HG03139 (cell line): ENCODE data around the gene ALDOA.
"Not testable (repeated sequence)": the region's sequence is repeated elsewhere in the genome, so short reads cannot be mapped to it uniquely, and the experiment has no call there.

Source experiments
- ATAC-seq: cut with Tn5 transposase; IDR thresholded peaks from one replicate; pipeline ENCODE4 v1.9.1; 2021; ENCODE audit not compliant: unreplicated experiment

ALDOA gene

DNA sequence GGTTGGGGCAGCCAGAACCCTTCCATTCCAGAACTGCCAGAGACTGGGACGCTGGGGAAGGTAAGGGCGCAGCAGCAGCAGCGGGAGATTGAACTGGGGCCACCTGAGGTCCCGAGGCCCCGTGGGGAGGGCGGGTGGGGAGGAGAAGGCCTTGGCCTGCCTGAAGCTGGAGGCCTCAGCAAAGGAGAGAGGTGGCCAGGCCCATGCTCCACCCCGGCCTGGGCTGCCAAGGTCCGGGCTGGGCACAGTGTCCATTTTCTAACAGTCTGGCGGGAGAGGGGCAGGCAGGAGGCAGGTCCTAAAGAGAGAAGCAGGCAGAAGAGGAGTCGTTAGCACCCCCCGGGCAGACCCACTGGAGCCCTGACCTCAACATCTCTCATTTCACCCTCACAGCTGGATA, 48.9 kb downstream of the ALDOA start:
- no peak for ATAC-seq

DNA sequence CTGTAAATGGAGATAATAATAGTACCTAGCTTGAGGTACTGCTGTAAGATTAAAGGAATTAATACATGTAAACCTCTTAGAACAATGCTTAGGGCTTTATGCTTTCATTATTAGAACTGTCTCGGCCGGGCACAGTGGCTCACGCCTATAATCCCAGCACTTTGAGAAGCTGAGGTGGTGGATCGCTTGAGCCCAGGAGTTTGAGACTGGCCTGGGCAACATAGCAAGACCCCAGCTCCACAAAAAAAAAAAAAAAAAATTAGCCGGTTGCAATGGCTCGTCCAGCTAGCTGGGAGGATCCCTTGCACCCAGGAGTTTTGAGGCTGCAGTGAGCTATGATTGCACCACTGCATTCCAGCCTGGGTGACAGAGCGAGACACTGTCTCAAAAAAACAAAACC, 49.3 kb downstream of the ALDOA start:
- not testable (repeated sequence) for ATAC-seq

DNA sequence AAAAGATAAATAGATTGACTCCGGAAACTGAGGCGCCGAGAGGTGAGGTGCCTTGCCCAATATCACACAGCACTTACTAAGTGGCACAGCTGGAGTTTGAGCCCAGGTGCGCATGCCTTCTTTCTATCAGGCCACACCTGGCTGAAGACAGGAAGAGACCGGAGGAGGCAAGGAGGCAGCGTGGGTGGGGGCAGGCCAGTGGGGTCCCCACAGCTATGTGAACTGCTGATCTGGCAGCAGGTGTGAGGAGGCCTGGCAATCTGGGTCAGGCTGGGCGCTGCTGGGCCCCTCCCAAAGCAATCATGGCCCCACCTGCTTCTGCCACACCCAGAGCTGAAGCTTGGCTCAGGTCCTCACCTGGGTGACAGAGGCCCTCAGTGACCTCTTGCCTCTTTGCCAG, 49.7 kb downstream of the ALDOA start:
- no peak for ATAC-seq

DNA sequence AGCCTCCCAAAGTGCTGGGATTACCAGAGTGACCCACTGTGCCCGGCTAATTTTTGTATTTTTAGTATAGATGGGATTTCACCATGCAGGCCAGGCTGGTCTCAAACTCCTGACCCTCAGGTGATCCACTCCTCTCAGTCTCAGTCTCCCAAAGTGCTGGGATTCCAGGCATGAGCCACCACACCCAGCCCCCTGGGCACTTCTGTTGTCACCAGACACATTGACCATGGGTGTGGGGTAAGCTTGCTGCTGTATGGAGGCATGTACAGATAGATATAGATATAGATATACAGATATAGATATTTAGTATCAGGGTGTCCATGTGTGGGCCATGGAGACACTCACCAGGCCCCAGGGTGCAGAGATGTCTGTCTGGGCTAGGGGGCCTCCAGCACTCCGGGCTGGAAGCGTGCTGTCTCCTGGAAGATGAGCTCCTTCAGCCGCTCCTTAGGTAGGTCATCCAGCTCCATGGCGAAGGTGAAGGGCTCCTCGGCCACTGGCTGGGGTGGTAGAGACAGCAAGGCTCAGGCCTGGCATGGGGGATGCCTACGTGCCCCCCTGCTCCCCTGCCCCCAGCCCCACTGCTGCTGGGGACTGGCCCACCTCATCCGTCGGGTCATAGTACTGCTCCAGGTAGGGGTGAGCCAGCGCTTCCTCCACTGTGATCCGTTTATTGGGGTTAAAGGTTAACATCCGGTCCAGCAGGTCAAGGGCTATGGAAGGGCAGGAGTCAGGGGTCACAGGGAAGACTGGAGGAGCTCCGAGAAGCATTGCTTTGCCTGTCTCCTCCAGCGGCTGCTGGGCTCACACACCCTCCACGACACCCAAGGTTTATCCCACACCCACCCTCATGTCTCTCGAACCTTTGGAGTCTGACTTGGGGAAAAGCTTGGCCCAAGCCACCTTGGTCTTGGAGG, 51.0 kb downstream of the ALDOA start:
- no peak for ATAC-seq

DNA sequence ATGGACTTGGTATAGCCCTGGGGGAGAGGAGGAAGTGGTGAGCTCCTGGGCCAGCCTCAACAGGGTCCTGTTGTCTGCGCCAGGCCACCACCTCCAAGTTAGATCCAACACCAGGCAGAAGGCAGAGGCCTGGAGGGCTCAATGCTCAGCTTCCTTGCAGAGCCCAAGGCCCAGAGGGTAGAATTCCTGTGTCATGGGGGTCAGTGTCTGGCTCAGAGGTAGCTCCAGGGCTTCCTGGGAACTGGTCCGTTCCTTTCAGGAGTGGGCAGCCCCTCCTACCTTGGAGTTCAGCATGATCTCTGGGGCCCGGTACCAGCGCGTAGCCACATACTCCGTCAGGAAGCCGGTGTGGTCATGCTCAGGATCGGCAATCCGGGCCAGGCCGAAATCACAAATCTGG, 52.2 kb downstream of the ALDOA start:
- no peak for ATAC-seq

DNA sequence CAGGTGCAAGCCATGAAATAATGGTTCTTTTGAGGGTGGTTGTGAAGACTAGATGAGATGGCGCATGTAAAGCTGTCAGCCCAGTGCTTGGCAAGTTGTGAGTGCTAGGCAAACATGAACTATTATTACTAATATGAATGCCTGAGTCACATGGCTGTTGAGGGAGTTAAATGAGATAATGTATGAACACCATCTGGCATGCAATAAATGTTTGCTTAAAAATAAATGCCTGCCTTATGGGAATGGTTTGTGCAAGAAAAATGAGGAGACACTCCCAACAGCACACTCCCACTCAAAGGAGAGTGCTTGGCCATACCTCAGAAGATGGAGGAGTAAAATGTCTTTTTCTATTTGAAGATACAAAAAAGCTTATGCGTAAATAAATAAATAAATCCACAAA, 53.9 kb downstream of the ALDOA start:
- no peak for ATAC-seq
